Measurements from ENCODE around the gene PRR3.

PRR3 gene

DNA sequence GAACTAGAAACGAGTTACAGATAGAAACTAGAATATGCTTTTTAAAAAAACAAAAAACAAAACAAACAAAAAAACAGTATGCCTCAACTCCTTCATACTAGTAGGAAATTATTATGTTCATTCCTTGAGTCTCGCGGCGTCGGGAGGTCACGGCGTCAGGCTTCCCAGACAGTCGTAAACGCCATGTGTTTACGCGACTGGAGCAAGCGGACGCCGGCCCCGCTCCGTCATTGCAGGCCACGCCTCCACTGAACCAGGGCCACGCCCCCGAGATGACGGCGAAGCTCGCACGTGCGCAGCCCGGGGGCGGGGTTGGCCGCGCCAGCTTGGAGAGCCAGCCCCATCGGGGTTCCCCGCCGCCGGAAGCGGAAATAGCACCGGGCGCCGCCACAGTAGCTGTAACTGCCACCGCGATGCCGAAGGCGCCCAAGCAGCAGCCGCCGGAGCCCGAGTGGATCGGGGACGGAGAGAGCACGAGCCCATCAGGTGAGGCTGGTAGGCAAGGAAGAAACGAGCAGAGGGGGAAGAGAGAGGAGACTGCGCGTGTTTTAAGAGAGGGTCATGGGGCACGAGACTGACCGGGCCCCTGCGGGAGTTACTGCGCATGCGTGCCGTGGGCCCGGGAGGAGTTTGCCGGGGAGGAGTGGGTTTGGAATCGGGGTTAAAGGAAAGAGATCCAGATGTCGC, 14.1 kb downstream of the PRR3 start, which contains the start of gene ABCF1:
Gene ABCF1, plus strand, starts transcription at position 368 of the 687 bp plus-strand sequence. Its CDS starts 46 bp downstream, at position 414.
- TF ChIP-seq, protein P1, sequence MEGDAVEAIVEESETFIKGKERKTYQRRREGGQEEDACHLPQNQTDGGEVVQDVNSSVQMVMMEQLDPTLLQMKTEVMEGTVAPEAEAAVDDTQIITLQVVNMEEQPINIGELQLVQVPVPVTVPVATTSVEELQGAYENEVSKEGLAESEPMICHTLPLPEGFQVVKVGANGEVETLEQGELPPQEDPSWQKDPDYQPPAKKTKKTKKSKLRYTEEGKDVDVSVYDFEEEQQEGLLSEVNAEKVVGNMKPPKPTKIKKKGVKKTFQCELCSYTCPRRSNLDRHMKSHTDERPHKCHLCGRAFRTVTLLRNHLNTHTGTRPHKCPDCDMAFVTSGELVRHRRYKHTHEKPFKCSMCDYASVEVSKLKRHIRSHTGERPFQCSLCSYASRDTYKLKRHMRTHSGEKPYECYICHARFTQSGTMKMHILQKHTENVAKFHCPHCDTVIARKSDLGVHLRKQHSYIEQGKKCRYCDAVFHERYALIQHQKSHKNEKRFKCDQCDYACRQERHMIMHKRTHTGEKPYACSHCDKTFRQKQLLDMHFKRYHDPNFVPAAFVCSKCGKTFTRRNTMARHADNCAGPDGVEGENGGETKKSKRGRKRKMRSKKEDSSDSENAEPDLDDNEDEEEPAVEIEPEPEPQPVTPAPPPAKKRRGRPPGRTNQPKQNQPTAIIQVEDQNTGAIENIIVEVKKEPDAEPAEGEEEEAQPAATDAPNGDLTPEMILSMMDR (IDR thresholded peaks at IDR 0.05; ENCODE audit: low read depth, low read length): no peak
- peak; percentile 91 for DNase-seq (ENCODE audit: extremely low read depth, low read depth)

DNA sequence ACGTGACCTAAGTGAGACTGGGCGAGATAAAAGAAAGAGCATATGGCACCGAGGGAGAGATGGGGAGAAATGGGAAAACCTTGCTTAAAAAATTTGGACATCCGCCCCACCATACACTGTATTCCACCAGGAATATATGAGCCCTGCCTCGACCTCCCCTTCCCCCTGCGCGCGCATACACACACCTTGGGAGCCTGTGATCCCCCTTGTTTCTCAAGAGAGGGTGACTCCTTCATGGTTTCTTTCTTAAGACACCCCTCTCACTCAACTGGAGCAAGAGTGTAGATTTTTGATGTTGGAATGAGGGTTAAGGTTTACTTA, 14.6 kb downstream of the PRR3 start:
- DNase-seq (ENCODE audit: extremely low read depth, low read depth): no peak
- TF ChIP-seq, protein P1 (IDR thresholded peaks at IDR 0.05; ENCODE audit: low read depth, low read length): no peak

DNA sequence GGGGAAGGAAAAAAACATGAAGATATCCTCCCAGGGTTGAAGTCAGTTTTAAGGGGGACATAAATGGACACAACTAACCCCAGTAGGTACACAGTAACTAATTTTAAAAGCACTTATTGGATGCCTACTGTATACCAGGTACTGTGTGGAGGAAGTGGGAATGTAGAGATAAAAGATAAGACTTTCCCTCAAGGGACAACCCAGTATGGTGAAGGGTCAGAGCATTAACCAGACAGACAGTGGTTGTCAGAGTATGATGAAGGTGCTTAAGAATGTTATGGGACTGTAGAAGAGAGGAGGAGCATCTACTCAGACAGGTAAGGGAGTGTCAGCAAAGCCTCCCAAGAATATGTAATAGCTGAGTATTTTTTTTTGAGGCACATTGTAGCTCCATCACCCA, 15.1 kb downstream of the PRR3 start:
- DNase-seq (ENCODE audit: extremely low read depth, low read depth): no peak

DNA sequence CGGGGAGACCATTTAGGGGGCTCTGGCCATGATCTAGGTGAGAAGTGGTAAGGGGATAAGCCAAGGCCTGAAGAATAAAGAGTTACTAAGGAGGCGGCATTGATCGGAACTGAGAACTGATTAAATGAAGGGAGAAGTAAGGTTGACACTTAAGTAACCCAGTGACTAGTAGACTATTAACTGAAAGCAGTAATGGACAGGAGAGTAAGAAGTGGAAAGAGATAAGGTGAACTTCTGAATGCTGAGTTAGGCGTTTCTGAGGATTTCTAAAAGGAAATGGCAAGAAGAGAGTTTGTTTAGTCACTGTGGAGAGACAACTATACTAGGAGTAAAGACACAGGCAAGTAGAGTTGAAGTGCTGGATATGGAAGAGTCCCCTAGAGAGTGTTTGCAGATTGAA, 16.0 kb downstream of the PRR3 start:
- DNase-seq (ENCODE audit: extremely low read depth, low read depth): no peak
- TF ChIP-seq, protein P1 (IDR thresholded peaks at IDR 0.05; ENCODE audit: low read depth, low read length): no peak

More for the DNA sequence above, 15.1 kb downstream of the PRR3 start:
- TF ChIP-seq, protein P1 (IDR thresholded peaks at IDR 0.05; ENCODE audit: low read depth, low read length): no peak

GRCh38 chr6:30578051-30578450, 21.0 kb downstream of the PRR3 start:
- DNase-seq (ENCODE audit: extremely low read depth, low read depth): no peak
- TF ChIP-seq, protein P1 (IDR thresholded peaks at IDR 0.05; ENCODE audit: low read depth, low read length): no peak

- TF ChIP-seq, protein P1 (IDR thresholded peaks at IDR 0.05; ENCODE audit: low read depth, low read length): no peak
These were observed 26.8 kb downstream of the PRR3 start for GRCh38 chr6:30583921-30584320.

GRCh38 chr6:30589754-30590358, 32.8 kb downstream of the PRR3 start:
- DNase-seq (ENCODE audit: extremely low read depth, low read depth): no peak
- TF ChIP-seq, protein P1 (IDR thresholded peaks at IDR 0.05; ENCODE audit: low read depth, low read length): no peak

More at GRCh38 chr6:30583921-30584320, 26.8 kb downstream of the PRR3 start:
- no peak for DNase-seq (ENCODE audit: extremely low read depth, low read depth)

Data from AG09319 (cell line).